Duodenal mucosa (tissue), 2 donors: ENCODE data around the gene CRB2.

ENCODE experiments used
- H3K27ac ChIP-seq: one replicate; pipeline ENCODE4 v1.7.0; 2013; ENCODE audit warnings: low read depth, low read length
- H3K27me3 ChIP-seq, 2 donors: one replicate each; pipeline ENCODE4 v1.7.0; 2013; ENCODE audit warnings: low read length in 2 of 2, control low read depth in 1 of 2; ENCODE audit not compliant: insufficient read depth in 2 of 2, control insufficient read depth in 1 of 2
- H3K36me3 ChIP-seq, 2 donors: one replicate each; pipeline ENCODE4 v1.7.0; 2013; ENCODE audit warnings: low read length in 2 of 2, control low read depth in 1 of 2; ENCODE audit not compliant: insufficient read depth in 2 of 2, control insufficient read depth in 1 of 2
- H3K4me1 ChIP-seq, 2 donors: one replicate each; pipeline ENCODE4 v1.7.0; 2013; ENCODE audit warnings: low read length in 2 of 2, control low read depth in 1 of 2; ENCODE audit not compliant: insufficient read depth in 2 of 2, control insufficient read depth in 1 of 2
- H3K4me3 ChIP-seq, 2 donors: one replicate each; pipeline ENCODE4 v1.7.0; 2013; ENCODE audit warnings: low read length in 2 of 2, low read depth in 1 of 2
- H3K9ac ChIP-seq, 2 donors: one replicate each; pipeline ENCODE4 v1.7.0; 2013; ENCODE audit warnings: low read length in 2 of 2, low read depth in 1 of 2
- H3K9me3 ChIP-seq, 2 donors: one replicate each; pipeline ENCODE4 v1.7.0; 2013; ENCODE audit warnings: low read length in 2 of 2, control low read depth in 1 of 2; ENCODE audit not compliant: control insufficient read depth in 1 of 2

Gene CRB2

DNA sequence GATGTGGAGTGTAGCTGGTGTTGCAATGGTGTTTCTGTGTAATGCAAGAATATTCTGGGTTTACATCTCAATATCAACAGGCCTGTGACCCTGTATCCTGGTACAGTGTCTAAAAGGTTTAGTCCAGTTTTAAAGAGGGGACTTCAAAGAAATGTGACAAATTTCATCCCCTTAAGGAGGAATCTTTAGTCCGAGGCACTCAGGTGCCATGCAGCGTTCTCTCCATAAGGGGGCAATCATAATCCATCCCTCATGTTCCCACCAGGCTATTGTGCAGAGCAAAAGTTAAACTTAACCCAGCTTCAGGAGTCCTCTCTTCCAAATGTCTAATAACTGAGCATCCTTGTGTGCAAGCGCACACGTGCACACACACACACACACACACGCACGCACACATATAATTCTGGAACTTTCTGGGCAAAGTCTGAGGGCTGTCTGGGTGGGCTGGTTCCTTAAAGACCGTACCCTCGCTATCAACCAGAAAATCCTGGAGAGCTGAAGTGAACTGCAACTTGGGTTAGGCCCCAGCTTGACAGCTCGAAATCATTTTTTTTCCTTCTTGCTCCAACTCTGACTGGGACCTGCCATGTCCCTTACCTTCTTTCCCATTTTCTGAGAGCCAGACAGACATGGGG, 46.0 kb downstream of the CRB2 start:
- H3K9me3 ChIP-seq = no peaks in the 10 kb centered on the region
- H3K4me1 ChIP-seq = no peaks in the 10 kb centered on the region
- peaks cover 0 to 9% of the 10 kb centered on the region in 2 donors for H3K36me3 ChIP-seq
- no peak overlapping the region for H3K4me3 ChIP-seq
- H3K27ac ChIP-seq = no peak overlapping the region
- H3K27me3 ChIP-seq = no peaks in the 10 kb centered on the region
- H3K9ac ChIP-seq = no peak overlapping the region

DNA sequence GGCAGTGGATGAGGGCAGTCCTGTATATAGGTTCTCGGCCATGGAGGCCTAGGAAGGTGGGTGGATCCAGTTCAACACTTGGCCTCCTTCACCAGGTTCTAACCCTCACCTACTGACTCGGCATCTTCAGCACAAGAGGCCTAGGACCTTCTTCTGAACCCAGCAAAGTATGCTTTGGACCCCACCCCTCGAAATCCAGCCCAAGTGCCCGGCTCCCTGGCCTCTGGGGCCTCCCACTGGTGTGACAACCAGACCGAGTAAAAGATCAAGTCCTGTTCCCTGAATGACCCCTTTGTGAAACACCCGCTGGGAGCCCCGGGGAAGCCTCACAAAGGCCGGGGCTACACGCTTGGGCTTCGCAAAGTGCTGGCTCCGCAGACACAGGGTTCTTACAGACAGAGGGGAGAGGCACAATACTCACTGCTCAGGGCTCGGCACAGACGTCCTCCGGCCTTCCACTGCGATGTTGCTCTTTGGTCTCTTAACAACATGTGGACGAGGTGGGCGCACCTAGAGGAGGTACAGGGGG, 47.0 kb downstream of the CRB2 start:
- H3K36me3 ChIP-seq = peaks cover 0 to 9% of the 10 kb centered on the region in 2 donors
- no peak overlapping the region for H3K4me3 ChIP-seq
- no peaks in the 10 kb centered on the region for H3K27me3 ChIP-seq
- H3K27ac ChIP-seq = no peak overlapping the region
- no peaks in the 10 kb centered on the region for H3K9me3 ChIP-seq
- no peaks in the 10 kb centered on the region for H3K4me1 ChIP-seq
- no peak overlapping the region for H3K9ac ChIP-seq

DNA sequence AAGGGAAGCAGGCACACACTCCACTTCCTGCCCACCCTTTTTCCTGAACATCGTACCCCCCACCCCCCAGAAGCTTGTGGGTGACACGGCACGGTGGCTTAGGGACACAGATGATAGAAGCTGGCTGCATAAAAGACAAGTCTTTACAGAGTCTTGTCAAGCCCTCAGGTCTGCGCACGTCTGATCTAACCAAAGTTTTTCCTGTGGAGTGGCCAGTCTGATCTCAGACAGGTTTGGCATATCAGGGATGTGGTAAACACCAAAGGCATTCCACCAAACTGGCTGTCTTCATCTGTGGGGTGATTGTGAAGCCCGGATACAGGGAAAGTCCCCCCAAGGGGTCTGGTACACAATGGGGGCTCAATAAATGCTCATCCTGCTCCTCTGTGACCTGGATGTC, 50.0 kb downstream of the CRB2 start:
- Histone ChIP-seq H3K36me3 (peaks cover 0 to 14% of the 10 kb centered on the region in 2 donors), H3K27me3 (no peaks in the 10 kb centered on the region), H3K27ac (no peak overlapping the region), H3K4me1 (no peaks in the 10 kb centered on the region), H3K9me3 (no peaks in the 10 kb centered on the region), H3K4me3 (no peak overlapping the region), H3K9ac (no peak overlapping the region)

DNA sequence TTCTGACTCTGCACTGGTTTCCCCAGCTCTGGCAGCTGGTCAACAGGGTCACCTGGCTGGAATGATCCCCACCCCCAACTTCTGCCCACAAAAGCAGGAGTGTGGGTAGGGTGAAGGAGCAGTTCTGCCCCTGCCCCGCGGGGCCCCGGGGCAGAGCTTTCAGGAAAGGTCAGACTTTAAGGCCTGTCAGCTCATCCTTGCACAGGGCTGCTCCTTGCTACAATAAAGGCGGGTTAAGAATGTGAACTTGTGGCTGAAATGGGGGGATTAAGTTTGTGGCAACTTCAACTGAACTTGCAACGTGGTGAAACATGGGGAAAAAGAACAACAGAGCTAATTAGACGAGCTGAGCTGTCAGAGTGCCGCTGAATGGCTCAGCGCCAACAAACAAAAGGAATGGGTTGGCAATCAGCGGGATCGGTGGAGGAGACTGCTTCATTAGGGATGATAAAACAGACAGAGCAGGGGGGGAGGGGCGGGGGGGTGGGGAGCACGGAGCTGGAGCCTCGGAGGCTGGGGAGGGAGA, 50.8 kb downstream of the CRB2 start:
- H3K9me3 ChIP-seq = no peaks in the 10 kb centered on the region
- H3K36me3 ChIP-seq = peaks cover 0 to 17% of the 10 kb centered on the region in 2 donors
- no peaks in the 10 kb centered on the region for H3K27me3 ChIP-seq
- no peak overlapping the region for H3K4me3 ChIP-seq
- no peak overlapping the region for H3K27ac ChIP-seq
- H3K9ac ChIP-seq = no peak overlapping the region
- H3K4me1 ChIP-seq = no peaks in the 10 kb centered on the region

DNA sequence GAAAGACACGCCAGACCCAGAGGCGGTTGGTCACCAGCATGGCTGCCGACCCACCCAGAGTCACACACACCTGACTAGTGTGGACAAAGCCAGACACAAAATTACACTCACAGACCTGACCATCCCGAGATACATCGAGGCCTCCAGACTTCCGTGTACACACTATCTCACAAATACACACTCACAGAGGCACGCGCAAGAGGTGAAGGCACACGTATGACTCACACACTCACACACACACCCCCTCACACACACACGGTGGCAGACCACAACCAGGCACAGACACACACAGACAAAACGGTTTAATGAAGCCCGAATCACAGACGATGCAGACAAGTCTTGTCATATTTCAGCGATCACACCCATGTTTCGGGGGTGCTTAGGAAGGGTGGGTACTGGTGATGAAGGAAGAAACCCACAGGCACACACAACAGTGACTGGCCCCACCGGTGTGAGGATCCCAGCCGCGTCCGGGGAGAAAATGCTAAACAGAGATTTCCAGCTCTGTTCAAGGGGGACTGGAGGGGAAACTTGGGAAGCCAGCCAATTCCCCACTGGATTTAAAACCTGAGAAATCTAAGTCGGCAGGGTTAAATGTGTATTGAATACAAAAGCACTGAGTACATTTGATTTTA, 51.3 kb downstream of the CRB2 start:
- H3K4me3 ChIP-seq = no peak overlapping the region
- peaks cover 0 to 17% of the 10 kb centered on the region in 2 donors for H3K36me3 ChIP-seq
- H3K27me3 ChIP-seq = no peaks in the 10 kb centered on the region
- H3K27ac ChIP-seq = no peak overlapping the region
- no peaks in the 10 kb centered on the region for H3K9me3 ChIP-seq
- no peaks in the 10 kb centered on the region for H3K4me1 ChIP-seq
- no peak overlapping the region for H3K9ac ChIP-seq

DNA sequence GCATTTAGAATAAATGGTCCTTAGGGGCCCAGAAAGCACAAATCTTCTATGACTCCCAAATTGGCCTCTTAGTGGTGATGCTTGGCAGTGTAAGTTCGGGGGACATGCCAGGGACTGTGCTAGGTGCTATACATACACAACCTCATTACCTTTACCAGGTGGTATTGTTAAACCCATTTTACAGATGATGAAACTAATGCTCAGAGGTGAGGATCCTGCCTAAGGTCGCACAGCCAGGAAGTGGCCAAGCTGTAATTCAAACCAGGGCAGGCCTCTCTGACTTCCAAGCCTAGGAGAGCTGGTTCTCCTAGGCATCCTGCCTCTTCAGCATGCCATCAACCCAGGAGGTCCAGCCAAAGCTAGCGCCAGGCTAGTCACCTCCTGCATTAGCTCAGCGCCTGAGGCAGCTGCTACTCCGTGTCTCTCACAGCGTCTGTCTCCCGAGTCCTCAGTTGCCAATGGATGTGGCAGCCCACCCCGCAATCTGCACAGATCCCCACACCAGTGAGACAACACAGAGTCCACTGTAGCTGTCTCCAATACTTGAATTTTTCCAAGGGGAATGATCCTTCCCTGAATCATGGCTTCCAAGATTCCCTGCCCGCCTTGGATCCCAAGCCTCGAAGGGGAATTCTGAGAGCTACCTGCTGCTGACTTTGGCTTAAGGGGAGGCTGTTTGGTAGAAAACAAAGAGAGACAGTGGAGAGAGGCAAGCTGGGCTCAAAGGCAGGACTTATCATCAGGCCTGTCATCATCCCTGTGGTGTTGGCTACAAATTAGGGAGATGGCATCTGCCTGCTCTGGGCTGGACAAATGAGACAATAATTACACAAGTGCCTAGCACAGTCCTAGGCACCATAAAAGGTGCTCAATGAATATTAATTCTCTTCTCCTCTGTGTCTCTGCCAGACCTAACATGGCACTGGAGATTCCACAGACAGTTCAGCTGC, 52.6 kb downstream of the CRB2 start:
- Histone ChIP-seq H3K4me1 (no peaks in the 10 kb centered on the region), H3K27me3 (no peaks in the 10 kb centered on the region), H3K27ac (no peak overlapping the region), H3K36me3 (peaks cover 0 to 8% of the 10 kb centered on the region in 2 donors), H3K9ac (no peak overlapping the region), H3K9me3 (no peaks in the 10 kb centered on the region), H3K4me3 (no peak overlapping the region)

DNA sequence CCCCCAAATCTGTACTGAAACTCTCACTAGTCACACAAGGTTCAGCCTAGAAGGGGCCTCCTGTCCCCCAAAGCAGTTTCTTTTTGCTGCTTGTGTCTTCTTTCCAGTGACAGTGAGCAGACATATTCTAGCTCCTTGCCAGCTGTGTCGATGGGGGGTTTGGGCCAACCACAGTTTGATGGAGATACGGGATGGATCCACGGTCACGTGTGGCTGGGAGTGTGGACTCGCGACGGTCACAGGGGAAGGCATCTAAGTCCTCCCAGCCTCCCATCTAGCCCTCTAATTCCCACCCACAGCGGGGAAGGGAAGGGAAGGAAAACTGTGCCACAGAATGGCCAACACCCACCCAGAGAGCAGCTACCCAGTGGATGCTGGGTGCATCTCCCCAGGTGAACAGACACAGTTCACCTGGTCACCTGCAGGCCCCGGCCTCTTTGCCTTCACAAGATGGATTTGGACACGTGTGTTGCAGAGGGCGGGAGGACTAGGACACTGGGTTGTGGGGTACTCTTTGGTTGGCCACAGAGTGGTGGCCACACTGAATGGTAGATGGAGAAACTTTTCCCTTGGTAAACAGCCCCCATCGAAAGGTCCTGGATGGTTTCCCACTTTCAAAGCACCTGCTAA, 54.4 kb downstream of the CRB2 start:
- Histone ChIP-seq H3K9me3 (no peaks in the 10 kb centered on the region), H3K27me3 (no peaks in the 10 kb centered on the region), H3K27ac (no peak overlapping the region), H3K4me1 (no peaks in the 10 kb centered on the region), H3K9ac (no peak overlapping the region), H3K36me3 (peaks cover 0 to 8% of the 10 kb centered on the region in 2 donors), H3K4me3 (no peak overlapping the region)

DNA sequence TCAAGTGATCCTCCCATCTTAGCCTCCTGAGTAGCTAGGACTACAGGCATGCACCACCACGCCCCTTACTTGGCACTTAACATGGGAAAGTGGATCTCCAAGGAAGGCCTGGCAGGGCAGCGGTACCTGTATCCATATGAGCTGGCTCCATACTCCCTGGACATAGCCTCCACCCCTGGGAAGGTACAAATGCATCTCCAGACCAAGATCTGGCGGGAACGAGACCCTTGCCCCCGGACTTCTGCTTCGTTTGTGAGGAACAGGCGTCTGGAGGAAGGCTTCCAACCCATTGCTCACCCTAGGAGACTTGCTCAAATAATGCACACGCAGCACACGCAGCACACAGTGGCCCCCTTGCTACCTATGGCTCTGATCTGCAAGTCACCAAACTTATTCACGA, 55.2 kb downstream of the CRB2 start:
- no peak overlapping the region for H3K27ac ChIP-seq
- H3K9me3 ChIP-seq = no peaks in the 10 kb centered on the region
- no peak overlapping the region for H3K9ac ChIP-seq
- no peaks in the 10 kb centered on the region for H3K4me1 ChIP-seq
- peaks cover 0 to 11% of the 10 kb centered on the region in 2 donors for H3K36me3 ChIP-seq
- H3K27me3 ChIP-seq = no peaks in the 10 kb centered on the region
- H3K4me3 ChIP-seq = no peak overlapping the region

DNA sequence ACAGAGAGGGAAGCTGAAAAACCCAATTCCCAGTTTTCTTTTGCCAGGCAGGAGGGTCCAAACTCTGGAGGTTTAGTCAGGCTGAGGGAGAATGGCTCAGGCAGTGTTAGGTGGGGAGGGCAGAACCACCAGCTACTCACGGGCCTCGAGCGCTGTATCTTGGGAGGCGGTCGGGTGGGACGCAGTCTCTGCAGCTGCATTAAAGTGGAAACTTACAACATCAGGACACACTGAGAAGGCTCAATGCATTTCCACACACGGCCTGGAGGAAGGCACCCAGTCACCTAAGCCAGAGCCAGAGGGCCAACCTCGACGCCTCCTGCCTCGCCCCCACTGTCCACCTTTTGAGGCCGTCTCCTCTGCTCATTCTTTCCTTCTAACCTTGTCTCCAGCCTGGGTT, 55.6 kb downstream of the CRB2 start:
- Histone ChIP-seq H3K27ac (no peak overlapping the region), H3K4me1 (no peaks in the 10 kb centered on the region), H3K27me3 (no peaks in the 10 kb centered on the region), H3K36me3 (peaks cover 0 to 12% of the 10 kb centered on the region in 2 donors), H3K9me3 (no peaks in the 10 kb centered on the region), H3K9ac (no peak overlapping the region), H3K4me3 (no peak overlapping the region)
